GM19463 (cell line): ENCODE results near the gene PAF1.
"Not testable (repeated sequence)": the region's sequence is repeated elsewhere in the genome, so short reads cannot be mapped to it uniquely, and the experiment has no call there.

Experiments used
- ATAC-seq: cut with Tn5 transposase; IDR thresholded peaks from one replicate; pipeline ENCODE4 v1.9.1; 2021; ENCODE audit warnings: mild to moderate bottlenecking, moderate library complexity; ENCODE audit not compliant: unreplicated experiment

Gene PAF1

GRCh38 chr19:39384839-39385568 lies 5.9 kb downstream of the PAF1 start:
- no peak for ATAC-seq

GRCh38 chr19:39382991-39383828 lies 7.7 kb downstream of the PAF1 start:
- no peak for ATAC-seq

- ATAC-seq, result no peak
Observed at GRCh38 chr19:39381910-39382611, 8.8 kb downstream of the PAF1 start.

- no peak for ATAC-seq
Observed at GRCh38 chr19:39380521-39381502, 10.1 kb downstream of the PAF1 start.

- ATAC-seq, result no peak
Observed at GRCh38 chr19:39379865-39380396, 11.0 kb downstream of the PAF1 start.

GRCh38 chr19:39379366-39379765 lies 11.5 kb downstream of the PAF1 start:
- ATAC-seq, result not testable (repeated sequence)

- ATAC-seq, result no peak
Observed at GRCh38 chr19:39377373-39378362, 13.2 kb downstream of the PAF1 start.

GRCh38 chr19:39375929-39376328 lies 15.0 kb downstream of the PAF1 start:
- ATAC-seq, result no peak

- no peak for ATAC-seq
Observed at GRCh38 chr19:39372941-39373340, 18.0 kb downstream of the PAF1 start.

GRCh38 chr19:39372047-39372802 lies 18.7 kb downstream of the PAF1 start:
- ATAC-seq, result no peak

- ATAC-seq, result no peak
Observed at GRCh38 chr19:39370735-39371134, 20.2 kb downstream of the PAF1 start.

- no peak for ATAC-seq
Observed at GRCh38 chr19:39369200-39369599, 21.7 kb downstream of the PAF1 start.

- ATAC-seq, result no peak
Observed at GRCh38 chr19:39365531-39365930, 25.4 kb downstream of the PAF1 start.

- ATAC-seq, result no peak
Observed at GRCh38 chr19:39363901-39364457, 26.9 kb downstream of the PAF1 start.

- no peak for ATAC-seq
Observed at GRCh38 chr19:39362682-39363657, 27.9 kb downstream of the PAF1 start.

- ATAC-seq, result no peak
Observed at GRCh38 chr19:39360599-39360998, 30.3 kb downstream of the PAF1 start.

GRCh38 chr19:39359026-39359425 lies 31.9 kb downstream of the PAF1 start:
- ATAC-seq, result no peak
